ENCODE results near the gene FHOD3. TPM values are rescaled to one million over a fixed set of nuclear protein-coding genes. Genes with fewer than 3 reads are reported as not detected.

The FHOD3 gene
- total and polyA plus RNA-seq, 2 of the 8 experiments (the other 6 are each of a cell fraction or from before 2014, with no cell fraction given) = 9.7 to 10.5 TPM

GRCh38 chr18:36461551-36461987, 164.1 kb downstream of the FHOD3 start:
- POLR2A ChIA-PET (ENCODE audit: partially characterized antibody) = interaction anchor here (0.8 kb wide), 1 partner anchor 9 kb away, joined by 4 read pairs; no protein-coding TSS in a partner anchor
- DNase-seq (ENCODE audit: low read depth in 1 of 2, low spot score in 2 of 2) = peak in 1 of 2 experiments; percentile 38
- Histone ChIP-seq H3K27me3 (replicated peaks in 1 of 4; ENCODE audit: control insufficient read depth in 3 of 4, extremely low read depth in 1 of 4, insufficient read depth in 3 of 4, low read length in 3 of 4) (no peaks in the 10 kb centered on the region), H2BK15ac (ENCODE audit: low read length) (no peak overlapping the region), H3K79me2 (ENCODE audit: control insufficient read depth in 1 of 2, insufficient read depth in 2 of 2, low read length in 2 of 2) (no peaks in the 10 kb centered on the region), H3K23me2 (ENCODE audit: low read depth, low read length) (no peaks in the 10 kb centered on the region; the same call in 1 of the 2 replicates), H2AFZ (ENCODE audit: low read length) (no peak overlapping the region), H3K27ac (ENCODE audit: low read depth, low read length) (no peak overlapping the region), H3K4me2 (ENCODE audit: insufficient read depth in 1 of 2, low read depth in 2 of 2, low read length in 2 of 2) (peak overlapping the region; percentile 15 to 29; a peak in 1 of 4 replicates), H4K91ac (replicated peaks; ENCODE audit: insufficient read length, low read length) (no peak overlapping the region), H3K23ac (ENCODE audit: insufficient read length) (no peak overlapping the region), H3K4me1 (replicated peaks in 1 of 4; ENCODE audit: control insufficient read depth in 3 of 4, insufficient read depth in 4 of 4, low read length in 3 of 4) (peaks cover 2 to 17% (median 8%) of the 10 kb centered on the region in 4 experiments; a peak in 4 of 7 replicates), H3K56ac (replicated peaks; ENCODE audit: insufficient read length, low read depth, low read length) (no peak overlapping the region), H3K36me3 (ENCODE audit: control insufficient read depth in 2 of 4, insufficient read depth in 4 of 4, low read length in 3 of 4) (no peaks in the 10 kb centered on the region), H2BK5ac (ENCODE audit: low read depth, low read length) (no peak overlapping the region), H3K9ac (replicated peaks in 1 of 4; ENCODE audit: extremely low read depth in 1 of 4, low read depth in 3 of 4, low read length in 3 of 4) (no peak overlapping the region), H3K4ac (replicated peaks; ENCODE audit: insufficient read length, low read depth, low read length) (no peak overlapping the region), H2BK20ac (ENCODE audit: low read length) (no peak overlapping the region), H3K14ac (ENCODE audit: insufficient read length) (no peak overlapping the region), H3K4me3 (ENCODE audit: extremely low read depth in 1 of 4, insufficient read depth in 2 of 4, low read depth in 3 of 4, low read length in 4 of 4) (no peak overlapping the region), H4K5ac (ENCODE audit: insufficient read length, low read depth, low read length) (no peak overlapping the region), H3K18ac (ENCODE audit: extremely low read depth, low read length) (no peak overlapping the region), H3K79me1 (ENCODE audit: low read depth, low read length) (no peaks in the 10 kb centered on the region; the same call in 1 of the 2 replicates), H2BK120ac (replicated peaks; ENCODE audit: low read depth, low read length) (no peak overlapping the region), H2AK5ac (ENCODE audit: low read depth, low read length) (no peak overlapping the region), H3K9me3 (ENCODE audit: insufficient read depth in 2 of 2, low read depth in 1 of 2, low read length in 1 of 2) (no peaks in the 10 kb centered on the region), H4K8ac (ENCODE audit: extremely low read depth, insufficient read depth, low read length) (no peak overlapping the region), H4K20me1 (replicated peaks in 1 of 2; ENCODE audit: control insufficient read depth in 1 of 2, insufficient read depth in 2 of 2, low read length in 2 of 2) (no peaks in the 10 kb centered on the region), H2BK12ac (ENCODE audit: low read depth, low read length) (no peak overlapping the region)
- WGBS, 2 experiments (ENCODE audit: extremely low coverage in 1 of 2, insufficient coverage in 1 of 2, insufficient read length in 1 of 2, insufficient replicate concordance in 2 of 2, low coverage in 1 of 2, low lambda C conversion rate in 2 of 2, missing lambda C conversion rate in 1 of 2) = 86% methylated on average over 1 of the region's 1 CpG; no CpG with 5 or more reads in 1 of the 2 experiments
- TF ChIP-seq SIX5 (IDR thresholded peaks at IDR 0.05; ENCODE audit: low read depth, low read length) (no peak), RAD21 (IDR thresholded peaks at IDR 0.05 in 1 of 2, conservative IDR thresholded peaks at IDR 0.05 in 1 of 2; ENCODE audit: low read depth in 2 of 2, low read length in 2 of 2) (no peak)
- CTCF ChIA-PET (ENCODE audit: partially characterized antibody) = interaction anchor here (0.9 to 1.6 kb wide), 6 partner anchors 9 to 177 kb away, joined by 3 to 5 read pairs (median 4); no protein-coding TSS in a partner anchor
- FAIRE-seq = no peak
